ENCODE measurements around the gene TYW1B. TPM values are rescaled to one million over a fixed set of nuclear protein-coding genes. Genes with fewer than 3 reads are reported as not detected.
"Not testable (repeated sequence)": the region's sequence is repeated elsewhere in the genome, so short reads cannot be mapped to it uniquely, and the experiment has no call there.

Gene TYW1B
- polyA plus RNA-seq, 1 donor = 7.1 TPM

DNA sequence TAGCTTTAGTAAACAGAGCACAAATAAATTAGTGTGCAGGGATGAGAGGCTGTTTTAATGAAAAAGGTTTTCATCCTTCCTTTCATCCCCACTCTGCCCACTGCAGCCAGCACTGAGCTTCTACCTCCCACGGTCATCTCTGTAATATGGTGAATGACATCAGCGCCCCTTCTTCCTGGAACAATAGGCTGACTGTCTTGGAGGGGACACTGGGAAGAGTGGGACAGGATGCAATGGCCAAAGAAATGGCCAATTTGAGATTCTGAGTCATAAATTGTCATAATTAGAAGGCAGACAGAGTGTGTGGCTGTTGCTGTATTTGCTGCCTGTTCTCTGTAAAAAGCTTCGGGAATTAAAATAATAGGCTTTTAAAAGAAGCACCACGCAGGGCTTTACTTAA is 289.1 kb downstream of the TYW1B start:
- Histone ChIP-seq H3K36me3 (ENCODE audit: control insufficient read depth, insufficient read depth, low read length) (no peaks in the 10 kb centered on the region), H3K27me3 (ENCODE audit: control insufficient read depth, insufficient read depth, low read length) (no peaks in the 10 kb centered on the region), H3K4me3 (ENCODE audit: low read length) (no peak overlapping the region), H3K4me1 (ENCODE audit: control insufficient read depth, insufficient read depth, low read length) (no peaks in the 10 kb centered on the region), H3K9me3 (ENCODE audit: control insufficient read depth, low read depth, low read length) (no peaks in the 10 kb centered on the region), H3K27ac (ENCODE audit: low read length) (no peak overlapping the region)
- WGBS (ENCODE audit: insufficient coverage, low lambda C conversion rate) = no CpG with 5 or more reads among the region's 4 CpGs
- DNase-seq = no peak

DNA sequence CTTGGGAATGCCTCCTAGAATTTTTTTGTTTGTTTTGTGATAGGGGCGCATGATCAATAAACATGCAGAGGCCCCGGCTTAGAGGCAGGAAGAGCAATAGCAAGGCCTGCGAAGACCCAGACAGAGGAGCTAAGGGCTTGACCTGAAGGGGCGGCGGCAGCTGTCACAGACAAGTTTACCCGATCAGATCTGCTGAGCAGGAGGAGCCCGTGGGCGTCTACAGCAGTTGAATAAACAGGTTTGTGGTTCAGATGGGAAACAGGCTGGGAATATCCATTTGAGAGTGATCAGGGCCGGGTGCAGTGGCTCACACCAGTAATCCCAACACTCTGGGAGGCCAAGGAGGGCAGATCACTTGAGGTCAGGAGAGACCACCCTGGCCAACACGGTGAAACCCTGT is 289.9 kb downstream of the TYW1B start:
- H3K27me3 ChIP-seq (ENCODE audit: control insufficient read depth, insufficient read depth, low read length) = no peaks in the 10 kb centered on the region
- H3K27ac ChIP-seq (ENCODE audit: low read length) = no peak overlapping the region
- H3K9me3 ChIP-seq (ENCODE audit: control insufficient read depth, low read depth, low read length) = no peaks in the 10 kb centered on the region
- H3K4me1 ChIP-seq (ENCODE audit: control insufficient read depth, insufficient read depth, low read length) = no peaks in the 10 kb centered on the region
- H3K4me3 ChIP-seq (ENCODE audit: low read length) = no peak overlapping the region
- DNase-seq = no peak
- WGBS (ENCODE audit: insufficient coverage, low lambda C conversion rate) = no CpG with 5 or more reads among the region's 10 CpGs
- no peaks in the 10 kb centered on the region for H3K36me3 ChIP-seq (ENCODE audit: control insufficient read depth, insufficient read depth, low read length)

GRCh38 chr7:72536038-72536437 is 292.0 kb downstream of the TYW1B start:
- no CpG with 5 or more reads among the region's 2 CpGs for WGBS (ENCODE audit: insufficient coverage, low lambda C conversion rate)
- DNase-seq = not testable (repeated sequence)

DNA sequence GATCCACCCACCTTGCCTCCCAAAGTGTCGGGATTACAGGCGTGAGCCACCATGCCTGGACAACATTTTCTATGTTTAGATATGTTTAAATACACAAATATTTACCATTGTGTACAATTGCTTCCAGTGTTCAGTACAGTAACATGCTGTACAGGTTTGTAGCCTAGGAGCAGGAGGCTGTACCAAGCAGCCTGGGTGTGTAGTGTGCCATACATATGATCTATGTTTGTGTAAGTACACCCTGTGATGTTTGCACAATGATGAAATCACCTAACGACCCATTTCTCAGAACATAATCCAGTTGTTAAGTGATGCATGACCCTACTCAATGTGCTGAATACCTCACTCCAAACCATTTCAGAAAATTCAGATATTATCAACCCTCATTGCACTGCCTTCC is 297.0 kb downstream of the TYW1B start:
- WGBS (ENCODE audit: insufficient coverage, low lambda C conversion rate) = no CpG with 5 or more reads among the region's 3 CpGs
- not testable (repeated sequence) for H3K27me3 ChIP-seq (ENCODE audit: control insufficient read depth, insufficient read depth, low read length); H3K36me3 ChIP-seq (ENCODE audit: control insufficient read depth, insufficient read depth, low read length); H3K9me3 ChIP-seq (ENCODE audit: control insufficient read depth, low read depth, low read length); H3K4me1 ChIP-seq (ENCODE audit: control insufficient read depth, insufficient read depth, low read length); H3K4me3 ChIP-seq (ENCODE audit: low read length); H3K27ac ChIP-seq (ENCODE audit: low read length); DNase-seq

More at GRCh38 chr7:72536038-72536437, 292.0 kb downstream of the TYW1B start:
- not testable (repeated sequence) for H3K36me3 ChIP-seq (ENCODE audit: control insufficient read depth, insufficient read depth, low read length); H3K9me3 ChIP-seq (ENCODE audit: control insufficient read depth, low read depth, low read length); H3K4me3 ChIP-seq (ENCODE audit: low read length); H3K4me1 ChIP-seq (ENCODE audit: control insufficient read depth, insufficient read depth, low read length); H3K27ac ChIP-seq (ENCODE audit: low read length); H3K27me3 ChIP-seq (ENCODE audit: control insufficient read depth, insufficient read depth, low read length)

Other genes starting within 250 kb of the TYW1B start
- 44.6 TPM for gene POM121, start 96.9 kb upstream of the TYW1B start, polyA plus RNA-seq
- gene TRIM74, start 141.3 kb upstream of the TYW1B start, polyA plus RNA-seq = 0.88 TPM
- 0.27 TPM for gene SPDYE8, start 201.6 kb upstream of the TYW1B start, polyA plus RNA-seq
- 0.51 TPM for gene SPDYE11, start 229.7 kb upstream of the TYW1B start, polyA plus RNA-seq